Measurements from ENCODE around the gene KIF1A.

DNA sequence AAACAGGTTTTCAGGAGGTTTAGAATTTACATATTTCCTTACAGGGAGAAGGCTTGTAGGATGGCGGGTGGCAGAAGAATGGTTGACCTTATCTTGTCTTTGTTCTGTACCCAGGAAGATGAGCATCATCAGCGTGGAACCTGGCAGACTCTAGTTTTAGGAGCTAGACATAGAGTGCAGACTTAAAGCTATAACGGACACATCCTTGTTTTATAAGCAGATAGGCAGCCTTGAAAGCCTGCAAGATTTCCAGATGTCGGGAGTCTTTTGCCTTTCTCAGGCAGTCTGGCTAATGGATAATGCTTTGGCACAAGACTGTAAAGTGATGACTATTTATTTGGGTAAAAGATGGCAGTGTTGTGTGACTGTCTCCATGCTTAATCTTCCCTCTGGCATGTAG lies 149.1 kb downstream of the KIF1A start:
- TF ChIP-seq, protein P1, sequence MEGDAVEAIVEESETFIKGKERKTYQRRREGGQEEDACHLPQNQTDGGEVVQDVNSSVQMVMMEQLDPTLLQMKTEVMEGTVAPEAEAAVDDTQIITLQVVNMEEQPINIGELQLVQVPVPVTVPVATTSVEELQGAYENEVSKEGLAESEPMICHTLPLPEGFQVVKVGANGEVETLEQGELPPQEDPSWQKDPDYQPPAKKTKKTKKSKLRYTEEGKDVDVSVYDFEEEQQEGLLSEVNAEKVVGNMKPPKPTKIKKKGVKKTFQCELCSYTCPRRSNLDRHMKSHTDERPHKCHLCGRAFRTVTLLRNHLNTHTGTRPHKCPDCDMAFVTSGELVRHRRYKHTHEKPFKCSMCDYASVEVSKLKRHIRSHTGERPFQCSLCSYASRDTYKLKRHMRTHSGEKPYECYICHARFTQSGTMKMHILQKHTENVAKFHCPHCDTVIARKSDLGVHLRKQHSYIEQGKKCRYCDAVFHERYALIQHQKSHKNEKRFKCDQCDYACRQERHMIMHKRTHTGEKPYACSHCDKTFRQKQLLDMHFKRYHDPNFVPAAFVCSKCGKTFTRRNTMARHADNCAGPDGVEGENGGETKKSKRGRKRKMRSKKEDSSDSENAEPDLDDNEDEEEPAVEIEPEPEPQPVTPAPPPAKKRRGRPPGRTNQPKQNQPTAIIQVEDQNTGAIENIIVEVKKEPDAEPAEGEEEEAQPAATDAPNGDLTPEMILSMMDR (conservative IDR thresholded peaks at IDR 0.05; ENCODE audit: low read length): no peak
- TF ChIP-seq EZH2phosphoT487 (IDR thresholded peaks at IDR 0.05; ENCODE audit: borderline replicate concordance): no peak
